ENCODE measurements around the gene COL9A1. TPM values are rescaled to one million over a fixed set of nuclear protein-coding genes. Genes with fewer than 3 reads are reported as not detected.

Gene COL9A1
- total and polyA plus RNA-seq, 2 of the 4 experiments (the other 2 are of a cell fraction) = not detected

DNA sequence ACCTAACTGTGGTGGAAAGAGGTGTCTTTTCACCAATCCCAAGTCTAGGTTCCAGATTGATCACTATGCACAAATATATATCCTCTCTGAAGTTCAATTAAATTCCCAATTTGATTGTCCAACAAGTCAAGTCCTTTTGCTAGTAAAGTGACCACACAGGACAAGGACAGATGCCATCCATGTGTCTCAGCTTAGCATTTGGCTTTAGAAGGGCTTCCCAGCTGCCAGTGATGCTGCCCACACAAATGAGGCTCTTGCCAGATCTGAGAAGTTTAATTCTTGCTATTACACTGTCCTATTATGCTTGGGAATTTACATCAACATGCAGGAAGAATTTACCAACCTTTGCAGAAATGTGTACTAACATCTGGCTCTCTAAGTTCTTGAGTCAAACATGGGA, 108.5 kb downstream of the COL9A1 start:
- Histone ChIP-seq H3K27me3 (ENCODE audit: control insufficient read depth, insufficient read depth, low read length) (no peaks in the 10 kb centered on the region), H3K9ac (ENCODE audit: low read depth, low read length) (no peak overlapping the region), H3K4me3 (ENCODE audit: insufficient read depth, low read depth, low read length) (no peak overlapping the region), H3K27ac (ENCODE audit: insufficient read depth, low read length) (no peak overlapping the region), H3K9me3 (ENCODE audit: control insufficient read depth, insufficient read depth, low read length) (no peaks in the 10 kb centered on the region), H2BK15ac (ENCODE audit: low read depth, low read length) (no peak overlapping the region), H2BK5ac (ENCODE audit: low read depth, low read length, poor library complexity, severe bottlenecking) (no peak overlapping the region), H2AK5ac (ENCODE audit: low read depth, low read length) (no peak overlapping the region), H3K9me1 (ENCODE audit: insufficient read depth, low read length) (no peaks in the 10 kb centered on the region), H4K91ac (ENCODE audit: insufficient read depth, low read depth, low read length) (no peak overlapping the region), H4K20me1 (ENCODE audit: insufficient read depth, low read length) (no peaks in the 10 kb centered on the region), H3K79me1 (ENCODE audit: low read depth in 1 of 2, low read length in 2 of 2) (no peaks in the 10 kb centered on the region), H2BK20ac (ENCODE audit: low read depth, low read length) (no peak overlapping the region), H4K5ac (ENCODE audit: low read depth, low read length) (no peak overlapping the region), H3K4ac (ENCODE audit: low read depth, low read length) (no peak overlapping the region), H3K36me3 (ENCODE audit: control insufficient read depth, insufficient read depth, low read length) (no peaks in the 10 kb centered on the region), H3K23ac (ENCODE audit: low read depth, low read length) (no peak overlapping the region), H4K8ac (ENCODE audit: low read depth in 2 of 2, low read length in 2 of 2) (no peak overlapping the region), H3K4me1 (ENCODE audit: control insufficient read depth, insufficient read depth, low read length) (no peaks in the 10 kb centered on the region), H2BK120ac (ENCODE audit: low read depth, low read length) (no peak overlapping the region), H2AFZ (replicated peaks; ENCODE audit: low read length, poor library complexity) (no peak overlapping the region), H3K56ac (ENCODE audit: extremely low read depth, insufficient read depth, low read length) (no peak overlapping the region), H3K14ac (replicated peaks; ENCODE audit: low read depth, low read length) (no peak overlapping the region), H3K18ac (ENCODE audit: low read depth, low read length) (no peak overlapping the region), H2AK9ac (replicated peaks; ENCODE audit: low read depth, low read length, poor library complexity) (no peak overlapping the region), H3K4me2 (ENCODE audit: low read depth, low read length) (no peak overlapping the region)
- DNase-seq (no peak), ATAC-seq (ENCODE audit: low read depth) (no peak)
- no peak for TF ChIP-seq RCOR1 (IDR thresholded peaks at IDR 0.05; ENCODE audit: insufficient replicate concordance, low read length)
- no peak for TF ChIP-seq SMC3 (IDR thresholded peaks at IDR 0.05; ENCODE audit: low read depth, low read length)
- no peak for TF ChIP-seq RFX5 (IDR thresholded peaks at IDR 0.05; ENCODE audit: low read depth, low read length)
- TF ChIP-seq POLR2A (IDR thresholded peaks at IDR 0.05; ENCODE audit: low read depth, low read length) = no peak
- TF ChIP-seq FOS (IDR thresholded peaks at IDR 0.05; ENCODE audit: low read depth, low read length) = no peak
- TF ChIP-seq BHLHE40 (IDR thresholded peaks at IDR 0.05; ENCODE audit: low read depth, low read length) = no peak
- TF ChIP-seq, protein P1, sequence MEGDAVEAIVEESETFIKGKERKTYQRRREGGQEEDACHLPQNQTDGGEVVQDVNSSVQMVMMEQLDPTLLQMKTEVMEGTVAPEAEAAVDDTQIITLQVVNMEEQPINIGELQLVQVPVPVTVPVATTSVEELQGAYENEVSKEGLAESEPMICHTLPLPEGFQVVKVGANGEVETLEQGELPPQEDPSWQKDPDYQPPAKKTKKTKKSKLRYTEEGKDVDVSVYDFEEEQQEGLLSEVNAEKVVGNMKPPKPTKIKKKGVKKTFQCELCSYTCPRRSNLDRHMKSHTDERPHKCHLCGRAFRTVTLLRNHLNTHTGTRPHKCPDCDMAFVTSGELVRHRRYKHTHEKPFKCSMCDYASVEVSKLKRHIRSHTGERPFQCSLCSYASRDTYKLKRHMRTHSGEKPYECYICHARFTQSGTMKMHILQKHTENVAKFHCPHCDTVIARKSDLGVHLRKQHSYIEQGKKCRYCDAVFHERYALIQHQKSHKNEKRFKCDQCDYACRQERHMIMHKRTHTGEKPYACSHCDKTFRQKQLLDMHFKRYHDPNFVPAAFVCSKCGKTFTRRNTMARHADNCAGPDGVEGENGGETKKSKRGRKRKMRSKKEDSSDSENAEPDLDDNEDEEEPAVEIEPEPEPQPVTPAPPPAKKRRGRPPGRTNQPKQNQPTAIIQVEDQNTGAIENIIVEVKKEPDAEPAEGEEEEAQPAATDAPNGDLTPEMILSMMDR (conservative IDR thresholded peaks at IDR 0.05; ENCODE audit: low read depth, low read length) = no peak
- no peak for TF ChIP-seq CEBPB (IDR thresholded peaks at IDR 0.05; ENCODE audit: low read depth, low read length)
- TF ChIP-seq MXI1 (IDR thresholded peaks at IDR 0.05; ENCODE audit: borderline replicate concordance, low read depth, low read length) = no peak
- TF ChIP-seq, protein P2, sequence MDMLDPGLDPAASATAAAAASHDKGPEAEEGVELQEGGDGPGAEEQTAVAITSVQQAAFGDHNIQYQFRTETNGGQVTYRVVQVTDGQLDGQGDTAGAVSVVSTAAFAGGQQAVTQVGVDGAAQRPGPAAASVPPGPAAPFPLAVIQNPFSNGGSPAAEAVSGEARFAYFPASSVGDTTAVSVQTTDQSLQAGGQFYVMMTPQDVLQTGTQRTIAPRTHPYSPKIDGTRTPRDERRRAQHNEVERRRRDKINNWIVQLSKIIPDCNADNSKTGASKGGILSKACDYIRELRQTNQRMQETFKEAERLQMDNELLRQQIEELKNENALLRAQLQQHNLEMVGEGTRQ (IDR thresholded peaks at IDR 0.05; ENCODE audit: low read depth, low read length) = no peak
- no peak for TF ChIP-seq MAZ (IDR thresholded peaks at IDR 0.05; ENCODE audit: borderline replicate concordance, low read depth, low read length)
- TF ChIP-seq MAFK (IDR thresholded peaks at IDR 0.05; ENCODE audit: low read depth, low read length) = no peak
- TF ChIP-seq NFE2L2 (IDR thresholded peaks at IDR 0.05; ENCODE audit: low read depth, low read length) = no peak
- TF ChIP-seq, protein P3, sequence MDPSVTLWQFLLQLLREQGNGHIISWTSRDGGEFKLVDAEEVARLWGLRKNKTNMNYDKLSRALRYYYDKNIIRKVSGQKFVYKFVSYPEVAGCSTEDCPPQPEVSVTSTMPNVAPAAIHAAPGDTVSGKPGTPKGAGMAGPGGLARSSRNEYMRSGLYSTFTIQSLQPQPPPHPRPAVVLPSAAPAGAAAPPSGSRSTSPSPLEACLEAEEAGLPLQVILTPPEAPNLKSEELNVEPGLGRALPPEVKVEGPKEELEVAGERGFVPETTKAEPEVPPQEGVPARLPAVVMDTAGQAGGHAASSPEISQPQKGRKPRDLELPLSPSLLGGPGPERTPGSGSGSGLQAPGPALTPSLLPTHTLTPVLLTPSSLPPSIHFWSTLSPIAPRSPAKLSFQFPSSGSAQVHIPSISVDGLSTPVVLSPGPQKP (IDR thresholded peaks at IDR 0.05; ENCODE audit: borderline replicate concordance, low read depth, low read length) = no peak
- no peak for TF ChIP-seq RAD21 (IDR thresholded peaks at IDR 0.05; ENCODE audit: low read length)
- no peak for TF ChIP-seq CHD1 (IDR thresholded peaks at IDR 0.05; ENCODE audit: low read depth, low read length)
- in situ Hi-C loops (cut with MboI; ENCODE audit: low sequenced_read_pairs) (no loop called here), dilution Hi-C loops (cut with HindIII; ENCODE audit: low sequenced_read_pairs, unreplicated experiment) (no loop called here), intact Hi-C loops (cut with micrococcal nuclease) (no loop called here)
- CTCF ChIA-PET = no interaction called here
- BruUV-seq (replicated peaks) = no TSS peak
- POLR2A ChIA-PET (ENCODE audit: unreplicated experiment) = no interaction called here
